ENCODE results near the gene UNC119.

DNA sequence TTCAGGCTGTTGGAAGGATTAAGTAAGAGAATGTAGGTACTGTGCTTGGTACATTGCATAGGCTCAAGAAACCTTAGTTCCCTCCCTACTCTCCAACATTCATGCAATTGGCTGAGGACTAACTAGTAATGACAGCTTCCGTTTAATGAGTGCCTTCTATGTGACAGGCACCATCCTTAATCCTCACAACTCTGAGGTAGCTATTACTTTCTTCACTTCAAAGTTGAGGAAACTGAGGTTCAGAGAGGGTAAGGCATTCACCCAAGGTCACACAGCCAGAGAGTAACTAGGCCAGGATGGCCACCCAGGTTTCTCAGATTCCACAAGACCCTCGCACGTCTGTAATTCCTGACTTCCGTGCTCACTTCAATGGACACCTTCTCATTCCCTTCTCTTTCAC lies 22.2 kb downstream of the UNC119 start:
- TF ChIP-seq, protein P1, sequence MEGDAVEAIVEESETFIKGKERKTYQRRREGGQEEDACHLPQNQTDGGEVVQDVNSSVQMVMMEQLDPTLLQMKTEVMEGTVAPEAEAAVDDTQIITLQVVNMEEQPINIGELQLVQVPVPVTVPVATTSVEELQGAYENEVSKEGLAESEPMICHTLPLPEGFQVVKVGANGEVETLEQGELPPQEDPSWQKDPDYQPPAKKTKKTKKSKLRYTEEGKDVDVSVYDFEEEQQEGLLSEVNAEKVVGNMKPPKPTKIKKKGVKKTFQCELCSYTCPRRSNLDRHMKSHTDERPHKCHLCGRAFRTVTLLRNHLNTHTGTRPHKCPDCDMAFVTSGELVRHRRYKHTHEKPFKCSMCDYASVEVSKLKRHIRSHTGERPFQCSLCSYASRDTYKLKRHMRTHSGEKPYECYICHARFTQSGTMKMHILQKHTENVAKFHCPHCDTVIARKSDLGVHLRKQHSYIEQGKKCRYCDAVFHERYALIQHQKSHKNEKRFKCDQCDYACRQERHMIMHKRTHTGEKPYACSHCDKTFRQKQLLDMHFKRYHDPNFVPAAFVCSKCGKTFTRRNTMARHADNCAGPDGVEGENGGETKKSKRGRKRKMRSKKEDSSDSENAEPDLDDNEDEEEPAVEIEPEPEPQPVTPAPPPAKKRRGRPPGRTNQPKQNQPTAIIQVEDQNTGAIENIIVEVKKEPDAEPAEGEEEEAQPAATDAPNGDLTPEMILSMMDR (IDR thresholded peaks at IDR 0.05) = no peak
- no peak for TF ChIP-seq POLR2A (IDR thresholded peaks at IDR 0.05)
